ENCODE results near the gene DAGLA. TPM values are rescaled to one million over a fixed set of nuclear protein-coding genes. Genes with fewer than 3 reads are reported as not detected.

DAGLA gene, protein sequence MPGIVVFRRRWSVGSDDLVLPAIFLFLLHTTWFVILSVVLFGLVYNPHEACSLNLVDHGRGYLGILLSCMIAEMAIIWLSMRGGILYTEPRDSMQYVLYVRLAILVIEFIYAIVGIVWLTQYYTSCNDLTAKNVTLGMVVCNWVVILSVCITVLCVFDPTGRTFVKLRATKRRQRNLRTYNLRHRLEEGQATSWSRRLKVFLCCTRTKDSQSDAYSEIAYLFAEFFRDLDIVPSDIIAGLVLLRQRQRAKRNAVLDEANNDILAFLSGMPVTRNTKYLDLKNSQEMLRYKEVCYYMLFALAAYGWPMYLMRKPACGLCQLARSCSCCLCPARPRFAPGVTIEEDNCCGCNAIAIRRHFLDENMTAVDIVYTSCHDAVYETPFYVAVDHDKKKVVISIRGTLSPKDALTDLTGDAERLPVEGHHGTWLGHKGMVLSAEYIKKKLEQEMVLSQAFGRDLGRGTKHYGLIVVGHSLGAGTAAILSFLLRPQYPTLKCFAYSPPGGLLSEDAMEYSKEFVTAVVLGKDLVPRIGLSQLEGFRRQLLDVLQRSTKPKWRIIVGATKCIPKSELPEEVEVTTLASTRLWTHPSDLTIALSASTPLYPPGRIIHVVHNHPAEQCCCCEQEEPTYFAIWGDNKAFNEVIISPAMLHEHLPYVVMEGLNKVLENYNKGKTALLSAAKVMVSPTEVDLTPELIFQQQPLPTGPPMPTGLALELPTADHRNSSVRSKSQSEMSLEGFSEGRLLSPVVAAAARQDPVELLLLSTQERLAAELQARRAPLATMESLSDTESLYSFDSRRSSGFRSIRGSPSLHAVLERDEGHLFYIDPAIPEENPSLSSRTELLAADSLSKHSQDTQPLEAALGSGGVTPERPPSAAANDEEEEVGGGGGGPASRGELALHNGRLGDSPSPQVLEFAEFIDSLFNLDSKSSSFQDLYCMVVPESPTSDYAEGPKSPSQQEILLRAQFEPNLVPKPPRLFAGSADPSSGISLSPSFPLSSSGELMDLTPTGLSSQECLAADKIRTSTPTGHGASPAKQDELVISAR
- 4.1 to 6.3 TPM (median 6.2 TPM) in 5 replicates for total RNA-seq (2022; extraction: Qiagen RNA extraction)

DNA sequence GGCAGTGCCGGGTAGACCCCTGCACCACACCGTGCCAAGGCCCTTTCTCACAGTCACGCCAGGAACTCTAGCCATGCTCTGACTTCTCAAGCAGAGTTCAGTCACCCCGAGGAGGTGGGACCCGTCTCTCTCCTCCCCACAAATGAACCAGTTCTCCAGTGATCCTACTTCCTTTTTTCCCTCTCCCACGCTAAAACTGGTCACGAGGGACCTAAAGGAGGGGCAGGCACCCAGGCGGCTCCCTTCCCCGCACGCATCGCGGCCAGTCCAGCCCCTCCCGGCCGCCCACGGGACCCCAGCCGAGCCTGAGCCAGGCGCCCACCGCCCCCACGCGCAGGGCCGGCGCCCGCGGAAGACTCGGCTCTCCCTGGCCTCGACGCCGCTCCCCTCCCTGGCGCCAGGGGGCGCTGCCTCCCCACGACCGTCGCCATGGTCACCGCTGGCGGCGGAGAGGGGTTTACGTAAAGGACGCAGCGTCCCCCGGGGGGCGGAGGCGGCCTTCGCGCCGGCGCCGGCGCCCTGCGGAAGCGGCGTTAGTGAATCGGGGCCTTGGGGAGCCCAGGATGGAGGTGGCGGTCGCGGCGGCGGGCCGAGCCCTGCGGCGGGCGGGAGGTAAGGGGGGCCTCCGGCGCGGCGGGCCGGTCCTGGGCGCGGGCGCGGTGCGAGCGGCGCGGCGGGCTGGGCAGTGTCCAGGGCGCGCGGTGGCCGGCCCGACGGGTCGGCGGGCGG lies at the start of gene DAGLA:
Gene DAGLA, plus strand, starts transcription at position 499 of the 729 bp plus-strand sequence. CDS start 39,765 bp downstream, outside the sequence.

DNA sequence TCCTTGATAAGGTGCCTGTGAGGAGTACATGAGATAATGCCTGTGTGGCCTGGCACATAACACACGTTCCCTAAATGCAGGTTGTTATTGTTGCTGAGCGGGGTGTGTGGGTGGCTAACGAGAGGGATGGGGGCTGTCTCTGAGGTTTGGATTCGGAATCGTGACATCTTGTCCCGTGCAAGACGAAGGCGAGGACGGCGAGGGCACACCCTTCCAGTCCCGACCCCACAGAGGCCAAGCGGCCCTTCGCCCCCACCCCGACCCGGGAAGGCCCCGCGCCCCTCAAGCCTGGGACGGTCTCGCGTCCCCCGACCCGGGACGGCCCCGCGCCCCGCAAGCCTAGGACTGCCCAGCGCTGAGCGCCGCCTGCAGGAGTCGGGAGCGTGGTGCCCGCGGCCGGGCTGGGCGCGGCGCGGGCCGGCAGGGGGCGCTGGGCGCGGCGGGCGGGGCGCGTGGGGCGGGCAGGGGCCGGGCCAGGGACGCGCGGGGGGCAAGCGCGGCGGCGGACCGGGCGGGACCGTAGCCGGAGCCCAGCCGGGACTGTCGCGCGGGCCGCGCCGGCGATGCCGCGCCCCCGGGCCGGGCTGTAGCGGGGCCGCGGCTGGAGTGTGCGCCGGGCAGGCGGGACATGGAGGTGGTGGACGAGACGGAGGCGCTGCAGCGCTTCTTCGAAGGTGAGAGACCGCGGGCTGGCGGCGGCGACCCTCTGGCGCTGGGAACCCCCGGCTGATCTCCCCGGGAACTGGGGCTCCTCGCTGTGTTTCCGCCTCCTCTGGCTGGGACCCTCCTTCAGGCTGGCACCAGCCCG lies 72.1 kb downstream of the DAGLA start, which contains the start of gene MYRF:
Gene MYRF, plus strand, starts transcription at position 520 of the 808 bp plus-strand sequence. Its CDS starts 109 bp downstream, at position 629.

DNA sequence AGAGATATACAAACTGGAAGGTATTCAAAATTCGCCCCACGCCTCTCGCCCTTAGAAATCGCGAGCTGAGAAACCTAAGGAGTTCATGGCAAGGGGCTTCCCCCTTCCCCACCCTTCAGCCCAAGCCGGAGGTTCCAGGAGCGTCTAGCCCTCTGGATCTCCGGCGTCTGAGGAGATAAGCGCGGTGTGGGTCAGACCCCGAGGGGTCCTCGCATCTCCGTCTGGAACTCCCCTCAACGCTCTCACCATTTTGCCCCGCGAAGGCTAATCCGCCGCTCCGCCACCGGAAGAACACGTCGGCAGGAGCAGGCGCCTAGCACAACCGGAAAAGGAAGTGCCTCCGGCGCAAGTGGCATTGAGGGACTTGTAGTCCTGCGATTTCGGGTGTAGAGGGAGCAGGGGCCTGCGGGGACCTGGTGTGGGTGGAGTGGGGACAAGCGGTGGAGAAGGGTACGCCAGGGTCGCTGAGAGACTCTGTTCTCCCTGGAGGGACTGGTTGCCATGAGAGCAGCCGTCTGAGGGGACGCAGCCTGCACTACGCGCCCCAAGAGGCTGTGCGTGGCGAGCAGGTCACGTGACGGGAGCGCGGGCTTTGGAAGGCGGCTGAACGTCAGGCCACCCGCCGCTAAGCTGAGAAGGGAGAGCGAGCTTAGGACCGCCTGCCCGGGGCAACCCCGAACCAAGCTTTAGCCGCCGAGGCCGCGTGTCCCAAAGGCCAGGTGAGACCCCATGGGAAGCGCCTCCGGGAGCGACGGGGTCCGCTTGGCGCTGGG lies 112.3 kb downstream of the DAGLA start, which contains the start of the genes FEN1 and TMEM258:
Gene FEN1, plus strand, starts transcription at position 602 of the 773 bp plus-strand sequence. CDS start 2,451 bp downstream, outside the sequence.
Gene TMEM258, minus strand, starts transcription at position 290 of the 773 bp plus-strand sequence. Its CDS starts 41 bp downstream, at position 249.

Other genes starting within 250 kb of the DAGLA start
- 0.06 to 0.25 TPM (median 0.11 TPM) in 5 replicates for gene LRRC10B, start 171.6 kb upstream of the DAGLA start, total RNA-seq (2022; extraction: Qiagen RNA extraction)
- gene SYT7, start 99.3 kb upstream of the DAGLA start, total RNA-seq (2022; extraction: Qiagen RNA extraction) = 0.72 to 1.2 TPM (median 1.0 TPM) in 5 replicates
- gene MYRF, start 72.2 kb downstream of the DAGLA start, total RNA-seq (2022; extraction: Qiagen RNA extraction) = 16.1 to 23.1 TPM (median 21.8 TPM) in 5 replicates
- 213 to 247 TPM (median 224 TPM) in 5 replicates for gene TMEM258, start 112.2 kb downstream of the DAGLA start, total RNA-seq (2022; extraction: Qiagen RNA extraction)
- gene FEN1, start 112.5 kb downstream of the DAGLA start, total RNA-seq (2022; extraction: Qiagen RNA extraction) = 96.4 to 111 TPM (median 103 TPM) in 5 replicates
- gene FADS1, start 136.6 kb downstream of the DAGLA start, total RNA-seq (2022; extraction: Qiagen RNA extraction) = 111 to 153 TPM (median 134 TPM) in 5 replicates
- gene FADS2, start 147.9 kb downstream of the DAGLA start, total RNA-seq (2022; extraction: Qiagen RNA extraction) = 249 to 330 TPM (median 280 TPM) in 5 replicates
- 38.0 to 62.4 TPM (median 59.1 TPM) in 5 replicates for gene FADS3, start 211.2 kb downstream of the DAGLA start, total RNA-seq (2022; extraction: Qiagen RNA extraction)
- gene RAB3IL1, start 237.2 kb downstream of the DAGLA start, total RNA-seq (2022; extraction: Qiagen RNA extraction) = 11.9 to 14.9 TPM (median 14.1 TPM) in 5 replicates

Data from A549 treated with CORT108297 at 1 μM for 4 hours (cell line).